IMR-90 (cell line): Measurements from ENCODE around the gene MISP3. TPM values are rescaled to one million over a fixed set of nuclear protein-coding genes. Genes with fewer than 3 reads are reported as not detected.
A peak's percentile ranks its signal among the peaks of the same experiment; 100 is the strongest.

Experiments used
- ATAC-seq: fragments of 200-7000 bp; cut with Tn5 transposase; 2 replicates; pipeline ENCODE4 v1.9.1; 2020; ENCODE audit warnings: low read depth, mild to moderate bottlenecking, moderate library complexity
- BruUV-seq: library from RNA; stranded (reverse); fragments of 400-500 nt; replicated peaks from 2 replicates; lab custom pipeline; 2021; lab: Mats Ljungman, UMichigan
- CTCF ChIA-PET: fragments of 300-600 bp; formaldehyde crosslinking; extraction: SDS; loops from one replicate; lab custom pipeline; 2021; ENCODE audit warnings: antibody characterized with exemption; lab: Yijun Ruan, JAX
- POLR2A ChIA-PET: fragments of 300-600 bp; sonication (Branson Sonifier 250); formaldehyde crosslinking; loops from one replicate; lab custom pipeline; 2022; ENCODE audit warnings: antibody characterized with exemption; ENCODE audit not compliant: unreplicated experiment; lab: Charles Lee
- DNase-seq: peaks from one replicate; pipeline ENCODE4 v3.0.0; 2013
- H2AFZ ChIP-seq: replicated peaks from 2 replicates; pipeline ENCODE3; 2013; ENCODE audit warnings: low read length, mild to moderate bottlenecking; ENCODE audit not compliant: poor library complexity
- H2AK5ac ChIP-seq: 2 replicates; pipeline ENCODE4 v1.6.1; 2013; ENCODE audit warnings: low read depth, low read length, inconsistent platforms
- H2AK9ac ChIP-seq: replicated peaks from 2 replicates; pipeline ENCODE3; 2013; ENCODE audit warnings: mild to moderate bottlenecking, low read depth, low read length, moderate library complexity; ENCODE audit not compliant: poor library complexity
- H2BK120ac ChIP-seq: 2 replicates; pipeline ENCODE4 v1.6.1; 2013; ENCODE audit warnings: low read depth, low read length, inconsistent platforms
- H2BK15ac ChIP-seq: 3 replicates; pipeline ENCODE4 v1.6.1; 2013; ENCODE audit warnings: low read depth, low read length, inconsistent platforms
- H2BK20ac ChIP-seq: 2 replicates; pipeline ENCODE4 v1.6.1; 2013; ENCODE audit warnings: low read depth, mild to moderate bottlenecking, inconsistent platforms, low read length, moderate library complexity
- H2BK5ac ChIP-seq: 2 replicates; pipeline ENCODE4 v1.6.1; 2013; ENCODE audit warnings: mild to moderate bottlenecking, low read depth, low read length, inconsistent platforms; ENCODE audit not compliant: poor library complexity, severe bottlenecking
- H3K14ac ChIP-seq: replicated peaks from 2 replicates; pipeline ENCODE4 v1.6.1; 2013; ENCODE audit warnings: low read depth, low read length, inconsistent platforms
- H3K18ac ChIP-seq: 2 replicates; pipeline ENCODE4 v1.6.1; 2013; ENCODE audit warnings: low read depth, low read length, control low read depth
- H3K23ac ChIP-seq: 2 replicates; pipeline ENCODE4 v1.6.1; 2013; ENCODE audit warnings: low read depth, low read length, inconsistent platforms
- H3K27ac ChIP-seq: 2 replicates; pipeline ENCODE4 v1.5.1; 2013; ENCODE audit warnings: mild to moderate bottlenecking, control low read depth, low read length; ENCODE audit not compliant: insufficient read depth
- H3K27me3 ChIP-seq: 2 replicates; pipeline ENCODE4 v1.6.1; 2013; ENCODE audit warnings: low read length; ENCODE audit not compliant: control insufficient read depth, insufficient read depth
- H3K36me3 ChIP-seq: 2 replicates; pipeline ENCODE4 v1.6.1; 2013; ENCODE audit warnings: low read length, mixed read lengths; ENCODE audit not compliant: control insufficient read depth, insufficient read depth
- H3K4ac ChIP-seq: 2 replicates; pipeline ENCODE4 v1.6.1; 2013; ENCODE audit warnings: low read depth, low read length, inconsistent platforms
- H3K4me1 ChIP-seq: 2 replicates; pipeline ENCODE4 v1.6.1; 2013; ENCODE audit warnings: low read length, mixed read lengths; ENCODE audit not compliant: control insufficient read depth, insufficient read depth
- H3K4me2 ChIP-seq: 2 replicates; pipeline ENCODE4 v1.6.1; 2013; ENCODE audit warnings: low read depth, mild to moderate bottlenecking, control low read depth, low read length, moderate library complexity
- H3K4me3 ChIP-seq: 2 replicates; pipeline ENCODE4 v1.5.1; 2013; ENCODE audit warnings: low read depth, mild to moderate bottlenecking, control low read depth, low read length, moderate library complexity; ENCODE audit not compliant: insufficient read depth
- H3K56ac ChIP-seq: 2 replicates; pipeline ENCODE4 v1.6.1; 2013; ENCODE audit warnings: low read length, inconsistent platforms; ENCODE audit not compliant: insufficient read depth; ENCODE audit errors: extremely low read depth
- H3K79me1 ChIP-seq, 2 experiments: 2 replicates each; pipeline ENCODE4 v1.6.1; 2013; ENCODE audit warnings: low read length in 2 of 2, inconsistent platforms in 1 of 2, low read depth in 1 of 2
- H3K9ac ChIP-seq: 2 replicates; pipeline ENCODE4 v1.6.1; 2013; ENCODE audit warnings: low read depth, low read length, control low read depth
- H3K9me1 ChIP-seq: 2 replicates; pipeline ENCODE4 v1.6.1; 2013; ENCODE audit warnings: low read length, inconsistent platforms; ENCODE audit not compliant: insufficient read depth
- H3K9me3 ChIP-seq: 2 replicates; pipeline ENCODE4 v1.6.1; 2013; ENCODE audit warnings: low read length; ENCODE audit not compliant: control insufficient read depth, insufficient read depth
- H4K20me1 ChIP-seq: 2 replicates; pipeline ENCODE4 v1.6.1; 2013; ENCODE audit warnings: low read length, inconsistent platforms; ENCODE audit not compliant: insufficient read depth
- H4K5ac ChIP-seq: 2 replicates; pipeline ENCODE4 v1.6.1; 2013; ENCODE audit warnings: mild to moderate bottlenecking, low read depth, low read length, control low read depth
- H4K8ac ChIP-seq, 2 experiments: 2 replicates each; pipeline ENCODE4 v1.6.1; 2013; ENCODE audit warnings: low read depth in 2 of 2, low read length in 2 of 2, control low read depth in 1 of 2, inconsistent platforms in 1 of 2
- H4K91ac ChIP-seq: 2 replicates; pipeline ENCODE4 v1.6.1; 2013; ENCODE audit warnings: low read depth, low read length, inconsistent platforms; ENCODE audit not compliant: insufficient read depth
- BHLHE40 ChIP-seq: fragments of 150-350 bp; IDR thresholded peaks from 2 replicates; pipeline ENCODE4 v1.6.1; 2016; ENCODE audit warnings: mild to moderate bottlenecking, low read depth, low read length
- CHD1 ChIP-seq: IDR thresholded peaks from 2 replicates; pipeline ENCODE4 v1.6.1; 2012; ENCODE audit warnings: low read depth, low read length, improper control_type of control experiment
- FOS ChIP-seq: fragments of 150-350 bp; IDR thresholded peaks from 2 replicates; pipeline ENCODE4 v1.6.1; 2016; ENCODE audit warnings: low read depth, low read length
- MAZ ChIP-seq: IDR thresholded peaks from 2 replicates; pipeline ENCODE4 v1.6.1; 2012; ENCODE audit warnings: low read depth, mild to moderate bottlenecking, low read length, improper control_type of control experiment, moderate library complexity, borderline replicate concordance
- NFE2L2 ChIP-seq: fragments of 150-350 bp; IDR thresholded peaks from 2 replicates; pipeline ENCODE4 v1.6.1; 2016; ENCODE audit warnings: low read depth, mild to moderate bottlenecking, low read length
- RAD21 ChIP-seq: IDR thresholded peaks from 2 replicates; pipeline ENCODE4 v1.6.1; 2012; ENCODE audit warnings: low read length, improper control_type of control experiment
- RCOR1 ChIP-seq: IDR thresholded peaks from 2 replicates; pipeline ENCODE4 v1.6.1; 2012; ENCODE audit warnings: mild to moderate bottlenecking, low read length, improper control_type of control experiment; ENCODE audit not compliant: insufficient replicate concordance
- SMC3 ChIP-seq: fragments of 150-350 bp; IDR thresholded peaks from 2 replicates; pipeline ENCODE4 v1.6.1; 2016; ENCODE audit warnings: low read depth, mild to moderate bottlenecking, antibody characterized with exemption, low read length, moderate library complexity
- WGBS, 2 experiments: methylation state at CpG; one replicate each; pipeline versions ENCODE4 v1.1.5 to v1.1.7; 2013; ENCODE audit warnings: missing lambda C conversion rate in 2 of 2; ENCODE audit not compliant: insufficient read length in 1 of 2; ENCODE audit errors: extremely low coverage in 2 of 2; 5-methylcytosine and 5-hydroxymethylcytosine counted together
- dilution Hi-C: fragments of 300-500 bp; cut with HindIII; formaldehyde crosslinking; loops from one replicate; pipeline ENCODE4 v1.14.3; 2018; ENCODE audit warnings: low sequenced_read_pairs; ENCODE audit not compliant: unreplicated experiment
- in situ Hi-C: fragments of 300-500 bp; cut with MboI; formaldehyde crosslinking; loops from 3 replicates; pipeline ENCODE4 v1.14.3; 2019; ENCODE audit warnings: low sequenced_read_pairs, inconsistent platforms, mixed read lengths
- intact Hi-C: fragments of 100-400 bp; cut with micrococcal nuclease; formaldehyde crosslinking; loops from 2 replicates; pipeline ENCODE4 v1.10.0; 2022
- polyA plus RNA-seq, 3 experiments: library from polyadenylated mRNA; depleted of rRNA; stranded (reverse); fragments of >200 nt; gene quantifications; 2 replicates each; pipeline ENCODE4 v1.2.3, GENCODE V29; 2012; ENCODE audit warnings: low replicate concordance in 1 of 3
- total RNA-seq: library from RNA; depleted of rRNA; stranded (reverse); fragments of >200 nt; gene quantifications from 2 replicates; pipeline ENCODE4 v1.2.3, GENCODE V29; 2012
- TF ChIP-seq, protein P1 (sequence below): fragments of 150-350 bp; IDR thresholded peaks from 2 replicates; pipeline ENCODE4 v1.6.1; 2016; ENCODE audit warnings: low read depth, mild to moderate bottlenecking, low read length, moderate library complexity, borderline replicate concordance

The MISP3 gene
- total and polyA plus RNA-seq, 2 of the 4 experiments (the other 2 are of a cell fraction): under 0.01 to 0.68 TPM

DNA sequence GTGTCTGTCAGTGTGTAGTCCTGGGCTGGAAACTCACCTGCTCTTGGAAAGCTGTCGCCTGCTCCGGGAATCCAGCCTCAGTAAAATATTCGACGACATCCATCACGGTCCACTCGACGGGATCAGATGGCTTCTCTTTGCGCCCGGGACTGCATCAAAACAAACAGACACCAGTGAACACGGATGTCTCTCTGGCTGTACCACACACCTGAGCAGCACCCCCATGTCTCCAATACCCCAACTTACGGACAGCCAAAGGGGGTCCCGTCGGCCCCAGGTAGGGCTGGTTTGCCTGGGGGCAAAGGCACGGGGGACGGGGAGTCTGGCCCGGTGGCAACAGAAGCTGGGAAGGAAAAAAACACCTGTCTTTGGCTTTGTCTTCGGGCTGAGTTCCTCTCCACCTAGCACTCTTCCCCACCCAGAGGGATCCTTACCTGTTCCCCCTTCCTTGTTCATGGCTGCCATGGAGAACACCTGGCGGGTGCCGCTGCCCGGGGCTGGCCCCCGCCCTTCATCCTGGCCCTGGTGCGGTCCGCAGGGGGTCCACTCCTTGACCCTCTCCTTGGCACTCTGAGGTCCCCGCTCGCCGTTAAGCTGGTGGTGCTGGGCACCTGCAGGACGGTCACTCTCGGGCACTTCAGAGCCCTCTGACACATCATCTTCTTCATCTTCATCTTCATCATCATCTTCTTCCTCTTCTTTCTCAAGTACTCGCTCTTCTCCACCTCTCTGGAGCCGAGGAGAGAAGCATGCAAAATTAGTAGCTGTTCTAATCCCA, 16.2 kb downstream of the MISP3 start:
- Histone ChIP-seq H2BK5ac (no peak overlapping the region), H3K9me3 (peaks cover 8% of the 10 kb centered on the region), H4K91ac (no peak overlapping the region), H2BK15ac (no peak overlapping the region), H3K36me3 (peaks cover 12% of the 10 kb centered on the region), H2AFZ (no peak overlapping the region), H2AK5ac (peak overlapping the region; percentile 37; the same call in 1 of the 2 replicates), H4K8ac (no peak overlapping the region), H3K4me2 (peak overlapping the region; percentile 63), H2AK9ac (peak overlapping the region; percentile 75), H4K20me1 (peaks cover 7% of the 10 kb centered on the region), H4K5ac (no peak overlapping the region), H3K79me1 (peaks cover 0 to 6% of the 10 kb centered on the region in 2 experiments; a peak in 2 of 4 replicates), H3K4me3 (peak overlapping the region; percentile 62), H3K14ac (0 out of 2 replicates have a peak overlapping the region, but pooled peaks have one; percentile 70), H3K27me3 (no peaks in the 10 kb centered on the region), H3K56ac (peak overlapping the region; percentile 16; the same call in 1 of the 2 replicates), H3K23ac (peak overlapping the region; percentile 80; the same call in 1 of the 2 replicates), H3K18ac (no peak overlapping the region), H3K4me1 (no peaks in the 10 kb centered on the region), H3K9ac (peak overlapping the region; percentile 23; the same call in 1 of the 2 replicates), H3K4ac (no peak overlapping the region), H3K9me1 (no peaks in the 10 kb centered on the region), H3K27ac (no peak overlapping the region), H2BK120ac (no peak overlapping the region), H2BK20ac (no peak overlapping the region)
- BruUV-seq: no TSS peak
- WGBS, 2 experiments: 82% methylated on average over 15 of the region's 30 CpGs; no CpG with 5 or more reads in 1 of the 2 experiments
- POLR2A ChIA-PET: no interaction called here
- CTCF ChIA-PET: no interaction called here
- in situ Hi-C loops: loop anchor here (25.0 kb wide), 1 partner anchor 327 kb away; the partner anchor contains the start of genes C19orf53 and MRI1
- DNase-seq (no peak), ATAC-seq (no peak)
- intact Hi-C loops: no loop called here
- dilution Hi-C loops: no loop called here
- TF ChIP-seq NFE2L2: no peak
- TF ChIP-seq CHD1: no peak
- TF ChIP-seq RAD21: no peak
- no peak for TF ChIP-seq BHLHE40
- no peak for TF ChIP-seq SMC3
- TF ChIP-seq FOS: no peak
- TF ChIP-seq, protein P1, sequence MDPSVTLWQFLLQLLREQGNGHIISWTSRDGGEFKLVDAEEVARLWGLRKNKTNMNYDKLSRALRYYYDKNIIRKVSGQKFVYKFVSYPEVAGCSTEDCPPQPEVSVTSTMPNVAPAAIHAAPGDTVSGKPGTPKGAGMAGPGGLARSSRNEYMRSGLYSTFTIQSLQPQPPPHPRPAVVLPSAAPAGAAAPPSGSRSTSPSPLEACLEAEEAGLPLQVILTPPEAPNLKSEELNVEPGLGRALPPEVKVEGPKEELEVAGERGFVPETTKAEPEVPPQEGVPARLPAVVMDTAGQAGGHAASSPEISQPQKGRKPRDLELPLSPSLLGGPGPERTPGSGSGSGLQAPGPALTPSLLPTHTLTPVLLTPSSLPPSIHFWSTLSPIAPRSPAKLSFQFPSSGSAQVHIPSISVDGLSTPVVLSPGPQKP: no peak
- TF ChIP-seq MAZ: no peak
- no peak for TF ChIP-seq RCOR1
